Measurements from ENCODE around the gene ATP8A2. TPM values are rescaled to one million over a fixed set of nuclear protein-coding genes. Genes with fewer than 3 reads are reported as not detected.
A peak's percentile ranks its signal among the peaks of the same experiment; 100 is the strongest.

ATP8A2 gene
- total RNA-seq, 1 experiment from 2014 or later, result 1.3 TPM

DNA sequence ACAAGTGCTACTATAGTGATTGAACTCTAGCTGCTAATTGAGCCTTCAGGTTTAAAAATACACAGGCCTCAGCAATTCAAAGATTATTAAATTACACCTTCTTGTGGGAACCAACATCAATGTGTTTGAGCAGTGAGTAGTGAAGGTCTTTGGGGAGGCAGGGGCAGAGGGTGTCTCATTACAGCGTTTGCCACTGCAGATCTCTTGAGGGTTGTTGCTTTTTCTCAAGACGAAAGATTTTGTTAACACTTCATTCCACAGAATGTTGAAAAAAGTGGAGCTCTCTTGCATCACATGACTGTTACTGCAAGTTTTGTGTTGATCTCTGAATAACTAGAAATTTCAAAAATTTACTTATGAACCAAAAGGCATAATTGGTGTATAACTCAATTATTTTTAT is 253.6 kb downstream of the ATP8A2 start:
- no peak for DNase-seq (ENCODE audit: low read depth)

GRCh38 chr13:25630329-25630900 is 258.6 kb downstream of the ATP8A2 start:
- no peak for DNase-seq (ENCODE audit: low read depth)

DNA sequence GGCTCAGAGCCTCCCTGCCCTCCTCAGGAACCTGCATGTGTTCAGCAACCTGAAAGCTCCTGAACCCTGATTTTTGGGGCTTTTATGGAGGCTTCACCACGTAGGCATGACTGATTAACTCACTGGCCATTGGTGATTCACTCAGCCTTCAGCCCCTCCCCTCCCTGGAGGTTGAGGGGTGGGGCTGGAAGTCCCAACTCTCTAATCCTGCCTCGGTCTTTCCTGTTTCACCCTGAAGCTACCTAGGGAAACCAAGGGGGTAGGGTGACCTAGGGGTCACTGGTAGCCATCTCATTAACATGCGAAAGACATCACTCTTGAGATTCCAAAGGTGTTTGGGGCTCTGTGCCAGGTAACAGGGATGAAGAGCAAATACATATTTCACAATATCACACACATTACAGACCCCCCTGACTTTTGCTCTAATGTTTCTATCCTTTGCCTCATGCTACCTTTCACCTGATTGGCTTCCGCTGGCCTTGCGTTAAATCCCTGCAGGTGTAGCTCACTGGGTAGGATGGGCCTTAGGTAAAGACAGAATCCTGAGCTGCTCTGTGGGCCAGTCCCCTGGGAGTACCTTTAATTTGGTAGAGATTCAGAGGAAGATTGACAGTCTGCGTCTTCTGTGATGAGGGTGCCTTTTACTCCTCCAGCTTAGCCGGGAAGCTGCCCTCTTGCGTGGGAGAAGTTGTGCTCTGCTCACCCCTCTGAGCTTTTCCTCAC is 260.6 kb downstream of the ATP8A2 start:
- no peak for DNase-seq (ENCODE audit: low read depth)

DNA sequence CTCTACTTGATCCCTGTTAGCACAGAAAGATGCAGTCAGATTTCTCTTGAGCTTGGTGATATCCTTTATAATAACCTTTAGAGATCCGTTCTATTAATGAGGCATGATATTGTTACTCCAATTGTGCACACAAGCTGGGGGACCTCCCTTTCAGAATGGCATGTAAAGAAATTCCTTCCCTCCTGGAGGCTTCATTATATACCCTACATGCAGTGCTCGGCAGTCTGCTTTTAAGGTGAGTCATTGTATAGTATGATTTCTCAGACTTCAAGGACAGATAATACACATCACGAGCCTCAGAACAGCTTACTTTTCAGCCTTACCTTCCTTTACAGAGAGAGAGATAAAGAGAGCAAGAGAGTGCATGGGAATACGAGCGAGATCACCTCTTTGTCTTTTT is 261.3 kb downstream of the ATP8A2 start:
- DNase-seq (ENCODE audit: low read depth), result no peak

- no peak for DNase-seq (ENCODE audit: low read depth)
Measured at GRCh38 chr13:25645681-25646080, 273.9 kb downstream of the ATP8A2 start.

DNA sequence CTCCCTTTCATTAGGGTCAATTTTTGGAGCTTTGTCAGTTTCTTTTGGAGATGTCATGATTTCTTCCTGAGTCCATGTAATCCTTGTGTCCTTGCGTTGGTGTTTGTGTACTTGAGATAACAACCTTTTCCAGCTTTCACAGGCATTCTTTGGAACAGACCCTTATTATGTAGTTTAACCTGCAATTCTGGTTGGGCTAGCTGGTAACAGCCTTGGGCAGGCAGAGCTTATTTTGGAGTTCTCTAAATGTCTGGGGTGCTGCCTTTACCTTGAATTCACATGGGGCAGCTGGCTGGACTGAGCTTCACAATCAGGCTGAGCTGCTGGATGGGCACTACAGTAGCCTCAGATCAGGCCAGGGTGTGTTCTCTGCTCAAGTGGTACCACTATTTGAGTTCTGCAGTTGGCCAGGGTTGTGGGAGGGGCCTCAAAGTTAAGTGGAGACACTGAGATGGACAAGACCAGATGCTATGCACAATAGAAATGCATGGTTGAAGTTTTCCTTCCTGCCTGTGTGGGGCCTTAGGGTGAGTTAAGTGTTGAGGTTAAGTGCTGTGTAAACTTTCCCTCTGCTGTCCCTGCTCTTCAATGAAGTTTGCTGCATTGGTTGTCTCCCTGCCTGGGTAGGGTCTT is 277.3 kb downstream of the ATP8A2 start:
- no peak for DNase-seq (ENCODE audit: low read depth)

DNA sequence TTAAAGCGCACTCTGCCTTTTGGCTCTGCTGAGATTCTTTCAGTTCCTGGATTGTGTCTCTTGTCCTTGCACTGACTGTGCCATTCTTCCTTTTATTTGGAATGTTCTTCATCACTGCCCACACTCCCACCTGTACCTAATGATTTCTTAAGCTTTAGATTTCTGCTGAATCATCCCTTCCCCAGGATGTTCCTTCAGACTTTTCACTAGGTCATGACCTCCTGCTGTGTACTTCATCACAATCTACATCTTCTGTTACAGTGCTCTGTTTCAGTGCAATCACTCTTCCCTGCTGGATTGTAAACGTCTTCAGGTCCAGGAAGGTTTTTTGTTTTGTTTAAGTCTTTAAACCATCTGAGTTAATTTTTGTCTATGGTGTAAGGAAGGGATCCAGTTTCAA is 281.0 kb downstream of the ATP8A2 start:
- DNase-seq (ENCODE audit: low read depth), result no peak

DNA sequence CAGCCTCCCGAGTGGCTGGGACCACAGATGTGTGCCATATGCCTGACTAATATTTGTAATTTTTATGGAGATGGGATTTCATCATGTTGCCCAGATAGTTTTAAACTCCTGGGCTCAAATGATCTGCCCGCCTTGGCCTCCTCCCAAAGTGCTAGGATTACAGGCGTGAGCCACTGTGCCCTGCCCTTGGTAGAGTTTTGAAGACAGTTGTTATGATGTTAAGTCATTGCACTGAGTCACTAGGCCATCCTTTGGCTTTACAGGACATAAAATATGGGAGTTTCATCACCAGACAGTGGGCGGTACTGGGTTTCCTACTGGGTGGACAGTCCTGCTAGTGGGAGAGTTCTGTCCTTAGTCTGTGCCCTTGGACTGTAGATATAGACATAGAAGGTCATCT is 282.5 kb downstream of the ATP8A2 start:
- peak; percentile 3 for DNase-seq (ENCODE audit: low read depth)

DNA sequence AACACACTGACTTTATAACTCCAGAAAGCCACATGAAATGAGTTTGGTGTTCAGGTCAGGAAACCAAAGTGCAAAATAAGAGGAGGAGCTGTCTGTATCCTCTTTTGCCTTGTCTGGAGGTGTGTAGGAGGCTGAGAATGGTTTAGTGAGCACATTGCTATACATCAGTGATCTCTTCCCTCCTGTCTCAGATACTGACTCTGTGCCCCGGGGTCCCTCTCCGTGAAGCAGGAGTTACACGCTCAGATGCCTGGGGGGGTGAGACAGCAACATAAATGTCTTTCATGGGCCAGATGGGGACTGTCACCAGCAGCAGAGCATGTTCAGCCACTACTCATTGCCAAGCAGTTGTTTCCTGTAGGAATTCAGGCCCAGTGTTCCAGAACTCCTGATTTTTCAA is 285.4 kb downstream of the ATP8A2 start:
- DNase-seq (ENCODE audit: low read depth), result no peak

DNA sequence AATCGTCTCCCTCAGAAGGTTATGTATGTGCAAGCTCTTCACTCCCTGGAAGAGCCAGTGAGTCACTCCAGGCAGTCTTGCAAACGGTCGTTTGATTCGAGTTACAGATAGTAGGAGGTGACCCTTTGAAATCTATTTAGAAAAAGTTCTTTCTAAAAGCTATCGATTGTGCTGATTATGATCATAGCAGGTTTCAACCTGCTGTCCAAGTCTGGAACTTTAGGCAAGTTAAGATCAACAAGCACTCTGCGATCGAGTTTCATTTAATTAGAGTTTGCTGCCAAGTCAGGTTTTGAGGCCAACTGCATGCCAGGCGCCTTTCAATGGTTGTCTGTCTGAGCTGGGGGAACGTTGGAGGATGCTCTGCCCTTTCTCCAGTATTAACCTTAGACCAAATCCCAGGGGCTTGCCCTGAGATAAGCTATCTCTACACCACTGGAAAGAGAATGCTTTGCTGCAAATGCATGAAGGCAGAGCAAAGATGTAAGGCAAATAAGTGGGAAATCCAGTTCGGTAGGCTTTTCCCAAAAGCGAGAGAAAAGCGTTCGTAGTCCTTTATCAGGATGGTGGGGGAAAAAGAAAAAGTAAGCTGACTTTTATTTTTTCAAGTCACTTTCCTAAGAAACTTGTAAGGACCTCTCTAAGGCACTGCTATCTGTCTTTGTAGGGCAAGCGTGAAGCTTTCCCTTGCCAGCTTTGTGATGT is 287.5 kb downstream of the ATP8A2 start:
- no peak for DNase-seq (ENCODE audit: low read depth)

DNA sequence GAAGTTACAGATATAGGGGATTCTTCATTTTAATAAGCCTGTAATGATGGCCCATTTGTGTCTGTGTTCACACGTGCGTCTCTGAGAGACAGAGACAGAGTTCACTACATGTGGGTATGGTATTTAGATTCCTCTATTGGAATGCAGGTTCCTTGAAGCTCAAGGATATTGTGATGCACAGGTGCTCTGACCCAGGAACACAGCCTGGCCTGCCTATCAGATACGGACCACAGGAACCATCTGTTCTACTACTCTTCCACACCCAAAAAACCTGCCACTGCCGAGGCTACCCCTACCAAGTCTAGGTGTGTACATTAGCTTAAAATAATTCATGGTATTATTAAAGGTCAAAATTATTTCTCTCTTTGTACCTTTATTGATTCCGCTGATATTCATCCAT is 289.2 kb downstream of the ATP8A2 start:
- DNase-seq (ENCODE audit: low read depth), result no peak

DNA sequence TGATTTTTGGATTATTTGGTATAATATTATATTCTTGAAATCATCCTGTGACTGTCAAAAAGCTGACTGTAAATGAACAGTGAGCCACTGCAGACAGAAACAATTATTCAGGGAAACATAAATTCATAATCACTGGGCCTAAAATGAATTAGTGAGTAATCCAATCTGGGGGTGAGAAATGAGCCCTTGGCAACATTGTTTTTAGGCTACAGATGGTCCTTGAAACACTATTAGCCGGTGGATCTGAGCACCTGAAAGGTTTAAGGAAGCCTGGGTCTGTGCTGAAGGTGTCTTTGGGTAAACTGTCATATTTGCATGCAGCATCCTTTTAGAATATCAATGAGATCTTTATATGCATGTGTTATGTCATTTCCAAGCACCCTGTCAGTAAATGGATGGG is 290.7 kb downstream of the ATP8A2 start:
- no peak for DNase-seq (ENCODE audit: low read depth)

- no peak for DNase-seq (ENCODE audit: low read depth)
Measured at GRCh38 chr13:25668345-25668744, 296.6 kb downstream of the ATP8A2 start.

- DNase-seq (ENCODE audit: low read depth), result no peak
Measured at GRCh38 chr13:25673711-25674110, 301.9 kb downstream of the ATP8A2 start.

DNA sequence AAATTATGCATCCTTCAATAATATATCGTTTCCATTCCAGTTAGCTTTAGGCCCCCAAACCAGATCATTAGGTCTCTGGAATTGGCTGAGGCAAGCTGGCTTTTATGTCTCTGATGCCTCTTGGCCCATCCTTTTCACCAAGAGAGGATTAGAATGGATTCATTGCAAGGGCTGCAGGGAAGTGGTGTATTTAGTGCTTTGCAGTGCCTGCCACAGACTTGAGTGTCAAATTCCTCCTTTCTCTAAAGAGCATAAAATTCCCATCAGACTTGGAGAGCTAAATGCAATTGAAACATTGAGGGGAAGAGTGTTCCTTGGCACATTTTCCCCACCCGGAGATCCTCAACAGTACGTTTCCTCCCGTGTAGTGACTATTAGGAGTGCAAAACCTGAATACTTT is 302.6 kb downstream of the ATP8A2 start:
- DNase-seq (ENCODE audit: low read depth), result no peak

GRCh38 chr13:25675060-25675459 is 303.3 kb downstream of the ATP8A2 start:
- no peak for DNase-seq (ENCODE audit: low read depth)

GRCh38 chr13:25677956-25678355 is 306.2 kb downstream of the ATP8A2 start:
- DNase-seq (ENCODE audit: low read depth), result no peak

GRCh38 chr13:25678398-25678797 is 306.6 kb downstream of the ATP8A2 start:
- no peak for DNase-seq (ENCODE audit: low read depth)

- no peak for DNase-seq (ENCODE audit: low read depth)
Measured at GRCh38 chr13:25679159-25679558, 307.4 kb downstream of the ATP8A2 start.

- no peak for DNase-seq (ENCODE audit: low read depth)
Measured at GRCh38 chr13:25679936-25680335, 308.2 kb downstream of the ATP8A2 start.

DNA sequence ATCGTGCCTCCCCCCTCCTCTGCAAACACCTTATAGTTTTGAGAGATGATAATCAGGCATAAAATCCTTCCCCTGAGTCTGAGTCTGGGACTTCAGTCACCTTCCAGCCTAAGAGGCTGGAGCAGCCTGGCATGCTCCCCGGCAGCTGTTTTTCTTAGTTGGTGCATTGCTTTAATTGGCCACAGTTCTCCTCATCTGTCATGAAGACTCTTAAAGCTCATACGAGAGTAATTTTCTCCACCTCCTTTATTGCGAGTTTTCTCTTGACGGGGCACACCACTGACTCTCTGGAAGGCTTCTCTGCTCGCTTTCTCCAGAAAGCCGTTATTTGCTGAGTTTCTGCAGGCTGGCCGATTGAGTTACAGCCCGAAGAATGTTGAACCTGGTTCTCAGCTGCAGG is 310.5 kb downstream of the ATP8A2 start:
- no peak for DNase-seq (ENCODE audit: low read depth)

GRCh38 chr13:25683056-25683455 is 311.3 kb downstream of the ATP8A2 start:
- DNase-seq (ENCODE audit: low read depth), result no peak
